Immature natural killer cell (primary cell): ENCODE results near the gene KCNJ12. TPM values are rescaled to one million over a fixed set of nuclear protein-coding genes. Genes with fewer than 3 reads are reported as not detected.
"Not testable (repeated sequence)": the region's sequence is repeated elsewhere in the genome, so short reads cannot be mapped to it uniquely, and the experiment has no call there.

Experiments
- DNase-seq, 3 donors: peaks; one replicate each; pipeline ENCODE4 v3.0.0; 2022; ENCODE audit warnings: mixed read lengths in 1 of 3
- H3K27ac Mint-ChIP-seq, 6 donors: one replicate each; pipeline ENCODE4 v1.8.0; 2020; ENCODE audit warnings: mixed read lengths in 6 of 6, mild to moderate bottlenecking in 5 of 6, inconsistent platforms in 4 of 6, moderate library complexity in 3 of 6
- H3K27me3 Mint-ChIP-seq, 3 donors: one replicate each; pipeline ENCODE4 v1.8.0; 2020 to 2021; ENCODE audit warnings: low read depth in 3 of 3, mild to moderate bottlenecking in 3 of 3, mixed read lengths in 3 of 3, moderate library complexity in 3 of 3, inconsistent platforms in 1 of 3
- H3K36me3 Mint-ChIP-seq, 3 donors: one replicate each; pipeline ENCODE4 v1.8.0; 2020; ENCODE audit warnings: mixed read lengths in 3 of 3, inconsistent platforms in 2 of 3, mild to moderate bottlenecking in 2 of 3
- H3K4me1 Mint-ChIP-seq, 2 donors: one replicate each; pipeline ENCODE4 v1.8.0; 2020; ENCODE audit warnings: inconsistent platforms in 2 of 2, mild to moderate bottlenecking in 2 of 2, mixed read lengths in 2 of 2, moderate library complexity in 1 of 2
- H3K4me3 Mint-ChIP-seq, 5 donors: one replicate each; pipeline ENCODE4 v1.8.0; 2020; ENCODE audit warnings: mild to moderate bottlenecking in 5 of 5, mixed read lengths in 5 of 5, inconsistent platforms in 3 of 5, moderate library complexity in 3 of 5
- H3K9me3 Mint-ChIP-seq, 6 donors: one replicate each; pipeline ENCODE4 v1.8.0; 2020; ENCODE audit warnings: mild to moderate bottlenecking in 6 of 6, mixed read lengths in 6 of 6, inconsistent platforms in 4 of 6, moderate library complexity in 3 of 6
- polyA plus RNA-seq, 3 donors: library from polyadenylated mRNA; unstranded; fragments of 300-500 nt; fragmentation: Illumina TruSeq; gene quantifications; one replicate each; pipeline ENCODE4 v1.2.3, GENCODE V29; 2021

KCNJ12 gene
- polyA plus RNA-seq, 3 donors from 2014 or later: not detected

GRCh38 chr17:21407752-21408151 is 31.6 kb downstream of the KCNJ12 start:
- not testable (repeated sequence) for H3K4me1 Mint-ChIP-seq, H3K27me3 Mint-ChIP-seq, DNase-seq, H3K9me3 Mint-ChIP-seq, H3K4me3 Mint-ChIP-seq, H3K27ac Mint-ChIP-seq, H3K36me3 Mint-ChIP-seq

GRCh38 chr17:21408224-21408623 is 32.1 kb downstream of the KCNJ12 start:
- H3K36me3 Mint-ChIP-seq, H3K9me3 Mint-ChIP-seq, H3K4me1 Mint-ChIP-seq, H3K4me3 Mint-ChIP-seq, DNase-seq, H3K27ac Mint-ChIP-seq, H3K27me3 Mint-ChIP-seq: not testable (repeated sequence)

DNA sequence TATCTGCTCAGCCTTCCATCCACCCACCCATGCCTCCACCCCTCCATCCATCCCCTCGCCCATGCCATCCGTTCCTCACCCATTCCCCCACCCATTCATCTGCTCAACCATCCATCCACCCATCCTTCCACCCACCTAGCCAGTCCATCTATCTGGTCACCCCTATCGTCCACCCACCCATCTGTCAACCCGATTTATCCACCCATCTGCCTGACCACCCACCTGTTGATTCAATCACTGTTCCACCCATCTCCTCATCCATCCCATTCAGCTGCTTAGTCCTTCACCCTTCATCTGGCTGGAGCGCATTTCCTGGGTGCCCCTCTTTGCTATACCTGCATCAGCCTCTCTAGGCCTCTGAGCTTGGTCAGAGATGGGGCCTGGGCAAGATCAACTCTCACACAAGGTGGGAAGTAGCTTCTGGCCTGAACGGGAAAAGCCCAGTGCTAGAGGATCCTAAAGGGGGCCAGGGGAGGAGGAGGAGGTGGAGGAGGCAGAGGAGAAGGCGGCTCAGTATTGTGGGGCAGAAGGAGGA is 32.7 kb downstream of the KCNJ12 start:
- not testable (repeated sequence) for H3K36me3 Mint-ChIP-seq, H3K9me3 Mint-ChIP-seq, H3K27me3 Mint-ChIP-seq, DNase-seq, H3K27ac Mint-ChIP-seq, H3K4me3 Mint-ChIP-seq, H3K4me1 Mint-ChIP-seq

- H3K36me3 Mint-ChIP-seq, H3K4me3 Mint-ChIP-seq, H3K27ac Mint-ChIP-seq, H3K4me1 Mint-ChIP-seq, H3K9me3 Mint-ChIP-seq, DNase-seq, H3K27me3 Mint-ChIP-seq: not testable (repeated sequence)
Observed at GRCh38 chr17:21409388-21409787, 33.2 kb downstream of the KCNJ12 start.

GRCh38 chr17:21409971-21410370 is 33.8 kb downstream of the KCNJ12 start:
- H3K27ac Mint-ChIP-seq, H3K9me3 Mint-ChIP-seq, H3K36me3 Mint-ChIP-seq, H3K27me3 Mint-ChIP-seq, H3K4me1 Mint-ChIP-seq, DNase-seq, H3K4me3 Mint-ChIP-seq: not testable (repeated sequence)

GRCh38 chr17:21410371-21410770 is 34.2 kb downstream of the KCNJ12 start:
- not testable (repeated sequence) for H3K36me3 Mint-ChIP-seq, H3K4me1 Mint-ChIP-seq, H3K4me3 Mint-ChIP-seq, H3K27ac Mint-ChIP-seq, H3K9me3 Mint-ChIP-seq, H3K27me3 Mint-ChIP-seq, DNase-seq

DNA sequence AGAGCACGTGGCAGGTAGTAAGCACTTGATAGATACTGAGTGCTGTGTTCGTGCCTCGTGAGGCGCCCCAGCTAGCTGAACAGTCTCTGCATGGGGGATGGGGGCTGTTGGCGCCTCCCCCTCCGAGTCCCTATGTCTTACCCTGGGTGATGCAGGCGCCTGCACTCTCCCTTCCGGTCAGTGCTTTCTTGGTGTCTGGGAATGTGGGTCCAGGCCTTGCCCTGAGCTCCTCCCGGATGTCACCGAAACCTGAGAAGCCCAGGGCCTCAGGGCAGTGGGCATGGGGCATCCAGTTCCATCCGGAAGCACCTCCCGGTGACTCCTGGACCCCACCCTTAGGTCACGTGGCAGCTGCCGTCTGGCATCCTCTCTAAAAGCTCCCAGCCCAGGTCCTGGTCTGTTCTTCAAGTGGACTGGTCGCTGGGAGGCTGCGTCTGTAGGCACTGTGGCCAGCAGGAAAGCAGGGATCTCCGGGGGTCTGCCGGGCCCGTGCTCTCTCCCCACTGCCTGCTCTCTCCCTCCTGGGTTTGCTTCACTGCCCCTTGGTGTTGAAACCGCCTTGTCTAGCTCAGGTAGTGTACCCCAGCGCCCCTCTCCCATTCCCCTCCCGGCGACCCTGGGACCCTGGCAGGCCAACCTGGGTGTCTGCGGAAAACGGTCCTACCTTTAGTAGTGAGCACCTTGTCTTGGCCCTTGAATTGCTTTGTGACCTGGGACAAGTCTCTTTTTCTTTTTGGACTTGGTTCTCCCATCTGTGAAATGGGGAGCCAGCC is 34.9 kb downstream of the KCNJ12 start:
- not testable (repeated sequence) for H3K4me1 Mint-ChIP-seq, H3K27me3 Mint-ChIP-seq, H3K27ac Mint-ChIP-seq, H3K9me3 Mint-ChIP-seq, DNase-seq, H3K4me3 Mint-ChIP-seq, H3K36me3 Mint-ChIP-seq

DNA sequence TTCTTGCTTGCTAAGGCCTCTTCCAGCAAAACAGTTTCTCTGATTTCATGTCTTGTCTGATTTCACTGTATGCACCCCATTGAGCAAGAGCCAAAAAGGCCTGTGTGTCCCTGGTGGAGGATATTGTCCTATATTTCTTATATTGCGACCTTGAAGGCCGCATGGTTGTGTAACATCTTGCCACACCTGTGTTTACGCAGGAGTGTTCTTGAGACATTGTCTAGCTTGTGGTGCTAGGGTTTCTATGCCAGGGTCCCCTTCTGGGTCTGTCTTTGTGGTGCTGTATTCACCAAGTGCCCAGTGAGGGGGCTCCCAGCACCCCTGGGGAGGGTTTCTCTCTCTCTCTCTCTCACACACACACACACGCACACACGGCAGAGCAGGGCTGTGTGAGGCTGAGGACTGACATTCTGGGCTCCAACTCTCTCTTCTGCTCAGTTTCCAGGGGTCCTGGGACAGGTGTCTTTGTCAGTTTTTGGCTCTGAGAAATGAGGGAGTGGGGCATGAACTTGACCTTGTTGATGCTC is 35.6 kb downstream of the KCNJ12 start:
- not testable (repeated sequence) for H3K36me3 Mint-ChIP-seq, H3K9me3 Mint-ChIP-seq, H3K4me1 Mint-ChIP-seq, H3K4me3 Mint-ChIP-seq, H3K27me3 Mint-ChIP-seq, DNase-seq, H3K27ac Mint-ChIP-seq

DNA sequence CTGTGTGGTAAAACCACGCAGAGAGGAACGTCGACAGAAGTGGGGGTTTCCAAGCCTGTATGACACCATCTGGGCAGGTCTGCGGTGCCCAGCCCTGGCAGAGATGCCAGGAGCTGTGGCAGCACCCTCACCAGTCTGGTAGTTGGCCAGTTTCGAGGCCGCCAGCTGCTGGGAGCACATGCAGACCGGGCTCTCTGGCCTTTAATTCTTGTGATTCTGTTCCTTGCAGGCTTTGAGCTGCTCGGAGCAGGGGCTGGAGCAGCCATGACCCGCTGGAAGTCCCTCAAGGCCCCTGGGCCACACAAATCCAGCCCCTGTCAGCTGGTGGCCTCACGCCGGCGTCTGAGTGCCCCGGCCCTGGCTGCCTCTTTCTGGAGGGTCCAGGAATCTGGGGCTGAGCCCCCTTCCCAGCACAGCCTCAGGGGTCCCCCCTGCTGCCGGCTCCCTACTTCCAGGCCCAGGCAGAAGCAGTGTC is 36.1 kb downstream of the KCNJ12 start:
- H3K4me1 Mint-ChIP-seq, H3K36me3 Mint-ChIP-seq, H3K4me3 Mint-ChIP-seq, DNase-seq, H3K9me3 Mint-ChIP-seq, H3K27ac Mint-ChIP-seq, H3K27me3 Mint-ChIP-seq: not testable (repeated sequence)

DNA sequence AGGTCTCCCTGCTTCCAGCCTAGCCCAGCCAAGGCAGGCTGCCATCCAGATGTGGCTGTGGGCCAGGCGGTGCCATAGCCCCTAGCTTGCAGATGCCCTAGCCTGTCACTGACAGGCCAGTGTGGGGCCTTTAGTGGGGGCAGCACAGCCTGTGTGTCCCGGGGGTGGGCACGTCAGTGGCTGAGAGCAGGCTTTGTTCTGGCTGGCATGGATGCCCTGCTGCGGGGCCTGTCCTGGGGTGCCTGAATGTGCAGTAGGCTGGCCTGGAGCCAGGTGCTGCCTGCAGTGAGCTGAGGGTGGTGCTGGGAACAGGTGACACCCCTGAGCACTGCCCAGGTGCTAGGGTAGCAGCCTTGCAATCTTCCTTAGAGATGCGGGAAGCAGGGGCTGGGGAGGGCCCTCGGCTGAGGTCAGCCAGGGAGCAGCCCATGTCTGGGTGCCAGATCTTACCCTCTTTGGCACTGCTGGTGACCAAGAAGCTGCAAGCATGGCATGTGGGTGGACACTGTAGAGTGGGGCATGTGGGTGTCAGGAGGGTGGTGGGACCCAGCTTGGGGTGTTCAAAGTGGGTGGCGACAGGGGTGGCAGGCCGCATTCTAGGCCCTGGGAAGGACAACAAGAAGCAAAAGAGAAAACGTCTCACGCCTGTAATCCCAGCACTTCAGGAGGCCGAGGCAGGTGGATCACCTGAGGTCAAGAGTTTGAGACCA is 37.6 kb downstream of the KCNJ12 start:
- not testable (repeated sequence) for H3K9me3 Mint-ChIP-seq, H3K36me3 Mint-ChIP-seq, H3K27ac Mint-ChIP-seq

GRCh38 chr17:21414616-21415015 is 38.5 kb downstream of the KCNJ12 start:
- not testable (repeated sequence) for H3K27me3 Mint-ChIP-seq

More for the DNA sequence above, 37.6 kb downstream of the KCNJ12 start:
- H3K4me3 Mint-ChIP-seq, DNase-seq, H3K27me3 Mint-ChIP-seq, H3K4me1 Mint-ChIP-seq: not testable (repeated sequence)

GRCh38 chr17:21415166-21415990 is 39.2 kb downstream of the KCNJ12 start:
- H3K27me3 Mint-ChIP-seq, DNase-seq, H3K36me3 Mint-ChIP-seq, H3K4me1 Mint-ChIP-seq, H3K4me3 Mint-ChIP-seq, H3K9me3 Mint-ChIP-seq, H3K27ac Mint-ChIP-seq: not testable (repeated sequence)

More at GRCh38 chr17:21414616-21415015, 38.5 kb downstream of the KCNJ12 start:
- not testable (repeated sequence) for DNase-seq, H3K4me3 Mint-ChIP-seq, H3K27ac Mint-ChIP-seq, H3K36me3 Mint-ChIP-seq, H3K9me3 Mint-ChIP-seq, H3K4me1 Mint-ChIP-seq

DNA sequence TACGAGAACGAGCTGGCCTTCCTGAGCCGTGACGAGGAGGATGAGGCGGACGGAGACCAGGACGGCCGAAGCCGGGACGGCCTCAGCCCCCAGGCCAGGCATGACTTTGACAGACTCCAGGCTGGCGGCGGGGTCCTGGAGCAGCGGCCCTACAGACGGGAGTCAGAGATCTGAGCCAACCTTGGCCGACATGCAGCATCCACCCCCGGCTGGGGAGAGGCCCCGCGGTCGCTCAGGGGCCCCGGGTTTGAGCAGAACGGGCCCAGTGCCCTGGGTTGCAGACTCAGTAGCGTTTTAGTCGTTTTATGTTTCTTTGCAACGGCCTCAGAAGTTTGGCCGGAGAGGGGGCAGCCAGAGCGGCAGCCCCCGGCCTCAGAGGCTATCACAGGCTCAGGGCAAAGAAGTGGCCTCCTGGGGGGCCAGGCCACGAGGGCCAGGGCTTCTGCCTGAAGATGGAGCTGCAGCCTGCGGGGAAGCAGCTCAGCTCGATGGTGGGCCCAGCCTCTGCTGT is 40.4 kb downstream of the KCNJ12 start:
- H3K36me3 Mint-ChIP-seq, H3K27ac Mint-ChIP-seq, H3K4me1 Mint-ChIP-seq, H3K9me3 Mint-ChIP-seq, H3K27me3 Mint-ChIP-seq, H3K4me3 Mint-ChIP-seq, DNase-seq: not testable (repeated sequence)

GRCh38 chr17:21417349-21417748 is 41.2 kb downstream of the KCNJ12 start:
- H3K9me3 Mint-ChIP-seq, H3K4me1 Mint-ChIP-seq, H3K27me3 Mint-ChIP-seq, DNase-seq, H3K4me3 Mint-ChIP-seq, H3K36me3 Mint-ChIP-seq, H3K27ac Mint-ChIP-seq: not testable (repeated sequence)
